Measurements from ENCODE around the gene INPP4A. TPM values are rescaled to one million over a fixed set of nuclear protein-coding genes. Genes with fewer than 3 reads are reported as not detected.

INPP4A gene
- total and polyA plus RNA-seq, 10 of the 15 experiments (the other 5 are each of a cell fraction or from before 2014, with no cell fraction given), result 4.7 to 62.3 (median 36.9) TPM

- RAD21 ChIA-PET (ENCODE audit: unreplicated experiment), result interaction anchor here (0.9 to 7.4 kb wide), 10 partner anchors 7 to 61 kb away, joined by 3 to 150 read pairs (median 11); no protein-coding TSS in a partner anchor
- Histone ChIP-seq H3K4me1 (ENCODE audit: control insufficient read depth, insufficient read depth, low read length) (peaks cover 96% of the 10 kb centered on the region), H3K27ac (ENCODE audit: control insufficient read depth, insufficient read depth) (peak overlapping the region; percentile 88), H3K27me3 (replicated peaks in 1 of 2; ENCODE audit: control insufficient read depth in 2 of 2, insufficient read depth in 2 of 2, low read length in 1 of 2) (no peaks in the 10 kb centered on the region; a peak in 1 of 4 replicates), H3K9me3 (replicated peaks; ENCODE audit: control insufficient read depth, insufficient read depth, low read length) (no peaks in the 10 kb centered on the region), H2AFZ (ENCODE audit: control insufficient read depth, low read depth, low read length) (no peak overlapping the region), H3K4me3 (peak overlapping the region; percentile 34; the same call in 1 of the 2 replicates), H3K79me2 (ENCODE audit: control insufficient read depth, insufficient read depth, low read length) (peaks cover 91% of the 10 kb centered on the region), H3K4me2 (ENCODE audit: control insufficient read depth, insufficient read depth) (peak overlapping the region; percentile 66), H4K20me1 (ENCODE audit: control insufficient read depth, insufficient read depth) (no peaks in the 10 kb centered on the region), H3K36me3 (ENCODE audit: control insufficient read depth in 2 of 2, insufficient read depth in 2 of 2, low read length in 1 of 2) (peaks cover 8 to 22% of the 10 kb centered on the region in 2 experiments; a peak in 3 of 4 replicates), H3K9ac (ENCODE audit: control insufficient read depth, insufficient read depth, low read length) (peak overlapping the region; percentile 49)
- 50% methylated on average over 10 of the region's 10 CpGs for WGBS (ENCODE audit: insufficient coverage, insufficient replicate concordance, low lambda C conversion rate, missing lambda C conversion rate)
- FAIRE-seq (peak; percentile 54), DNase-seq (ENCODE audit: low read depth, low spot score) (no peak), ATAC-seq (peak; percentile 31)
- CTCF ChIA-PET, result interaction anchor here (0.7 to 4.4 kb wide), 5 partner anchors 9 to 24 kb away, joined by 3 to 38 read pairs (median 10); no protein-coding TSS in a partner anchor
- POLR2A ChIA-PET, result interaction anchor here (1.0 to 16.1 kb wide), 3 partner anchors 8 to 15 kb away, joined by 4 to 545 read pairs (median 4); no protein-coding TSS in a partner anchor
- BruUV-seq (replicated peaks), result no TSS peak
- in situ Hi-C loops (cut with MboI), result no loop called here
- SMC1A ChIA-PET (ENCODE audit: uncharacterized antibody, unreplicated experiment), result interaction anchor here (1.2 to 24.6 kb wide), 7 partner anchors 10 to 95 kb away, joined by 3 to 816 read pairs (median 3); no protein-coding TSS in a partner anchor
- intact Hi-C loops (cut with micrococcal nuclease; ENCODE audit: unreplicated experiment), result no loop called here
- no peak for TF ChIP-seq RFX5 (IDR thresholded peaks at IDR 0.05; ENCODE audit: low read depth, low read length)
- TF ChIP-seq EED (IDR thresholded peaks at IDR 0.05; ENCODE audit: low read depth), result peak; percentile 72
- TF ChIP-seq GABPA (IDR thresholded peaks at IDR 0.05; ENCODE audit: low read depth), result no peak
- no peak for TF ChIP-seq ZZZ3 (IDR thresholded peaks at IDR 0.05; ENCODE audit: control insufficient read depth, insufficient read length, low read depth)
- no peak for TF ChIP-seq MXI1 (IDR thresholded peaks at IDR 0.05; ENCODE audit: low read depth, low read length)
- TF ChIP-seq MYB (IDR thresholded peaks at IDR 0.05; ENCODE audit: borderline replicate concordance, low read depth, low read length), result no peak
- no peak for TF ChIP-seq RUNX3 (IDR thresholded peaks at IDR 0.05; ENCODE audit: low read length)
- 0 out of 4 replicates have a peak, but pooled peaks of 1 of the 2 experiments have one; percentile 34 for TF ChIP-seq BHLHE40 (IDR thresholded peaks at IDR 0.05; ENCODE audit: borderline replicate concordance in 1 of 2, low read depth in 2 of 2, low read length in 1 of 2)
- TF ChIP-seq ZNF687 (IDR thresholded peaks at IDR 0.05), result 0 out of 2 replicates have a peak, but pooled peaks have one; percentile 38
- TF ChIP-seq CREB1 (IDR thresholded peaks at IDR 0.05; ENCODE audit: low read depth), result no peak
- TF ChIP-seq GATAD2B (conservative IDR thresholded peaks at IDR 0.05; ENCODE audit: low read depth), result no peak
- TF ChIP-seq CHD4 (IDR thresholded peaks at IDR 0.05), result no peak
- peak; percentile 49; the same call in 1 of the 2 replicates for TF ChIP-seq MLLT1 (IDR thresholded peaks at IDR 0.05)
- TF ChIP-seq NFIC (IDR thresholded peaks at IDR 0.05; ENCODE audit: low read depth, low read length), result no peak
- peak; percentile 12; the same call in 1 of the 2 replicates for TF ChIP-seq HDGF (IDR thresholded peaks at IDR 0.05)
- TF ChIP-seq, protein P1, sequence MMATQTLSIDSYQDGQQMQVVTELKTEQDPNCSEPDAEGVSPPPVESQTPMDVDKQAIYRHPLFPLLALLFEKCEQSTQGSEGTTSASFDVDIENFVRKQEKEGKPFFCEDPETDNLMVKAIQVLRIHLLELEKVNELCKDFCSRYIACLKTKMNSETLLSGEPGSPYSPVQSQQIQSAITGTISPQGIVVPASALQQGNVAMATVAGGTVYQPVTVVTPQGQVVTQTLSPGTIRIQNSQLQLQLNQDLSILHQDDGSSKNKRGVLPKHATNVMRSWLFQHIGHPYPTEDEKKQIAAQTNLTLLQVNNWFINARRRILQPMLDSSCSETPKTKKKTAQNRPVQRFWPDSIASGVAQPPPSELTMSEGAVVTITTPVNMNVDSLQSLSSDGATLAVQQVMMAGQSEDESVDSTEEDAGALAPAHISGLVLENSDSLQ (IDR thresholded peaks at IDR 0.05), result peak; percentile 26; the same call in 1 of the 2 replicates
- peak; percentile 63 for TF ChIP-seq IKZF1 (conservative IDR thresholded peaks at IDR 0.05)
These were observed 29.5 kb downstream of the INPP4A start for GRCh38 chr2:98473995-98474780.

Measured in GM12878 (cell line).